Measurements from ENCODE around the gene CTDP1. TPM values are rescaled to one million over a fixed set of nuclear protein-coding genes. Genes with fewer than 3 reads are reported as not detected.
"Not testable (repeated sequence)": the region's sequence is repeated elsewhere in the genome, so short reads cannot be mapped to it uniquely, and the experiment has no call there.

The CTDP1 gene
- polyA plus RNA-seq, 3 donors from 2014 or later = 6.6 to 20.3 (median 9.3) TPM

GRCh38 chr18:79718878-79719477 lies 39.4 kb downstream of the CTDP1 start:
- H3K27me3 Mint-ChIP-seq (ENCODE audit: low read depth in 3 of 3) = peaks cover 0 to 27% (median 0%) of the 10 kb centered on the region in 3 donors
- H3K36me3 Mint-ChIP-seq = peaks cover 13 to 28% (median 19%) of the 10 kb centered on the region in 3 donors
- no peak for DNase-seq
- H3K4me3 Mint-ChIP-seq = no peak overlapping the region
- H3K27ac Mint-ChIP-seq = peak overlapping the region in 2 of 6 donors; percentile 45 to 55
- no peaks in the 10 kb centered on the region for H3K9me3 Mint-ChIP-seq
- H3K4me1 Mint-ChIP-seq = peaks cover 2 to 6% of the 10 kb centered on the region in 2 donors

- Mint-ChIP-seq H3K27ac (peak overlapping the region in 1 of 6 donors; percentile 55), H3K4me1 (peaks cover 2 to 13% of the 10 kb centered on the region in 2 donors), H3K36me3 (peaks cover 13 to 36% (median 20%) of the 10 kb centered on the region in 3 donors), H3K27me3 (ENCODE audit: low read depth in 3 of 3) (peaks cover 0 to 27% (median under 1%) of the 10 kb centered on the region in 3 donors)
- H3K4me3 Mint-ChIP-seq, H3K9me3 Mint-ChIP-seq, DNase-seq: not testable (repeated sequence)
Observed at GRCh38 chr18:79719478-79720358, 40.1 kb downstream of the CTDP1 start.

GRCh38 chr18:79720359-79720733 lies 40.7 kb downstream of the CTDP1 start:
- DNase-seq = no peak
- no peak overlapping the region for H3K4me3 Mint-ChIP-seq
- H3K27ac Mint-ChIP-seq = peak overlapping the region in 2 of 6 donors; percentile 30 to 32
- no peaks in the 10 kb centered on the region for H3K9me3 Mint-ChIP-seq
- peaks cover 0 to 27% (median 2%) of the 10 kb centered on the region in 3 donors for H3K27me3 Mint-ChIP-seq (ENCODE audit: low read depth in 3 of 3)
- H3K4me1 Mint-ChIP-seq = peaks cover 4 to 20% of the 10 kb centered on the region in 2 donors
- peaks cover 13 to 42% (median 23%) of the 10 kb centered on the region in 3 donors for H3K36me3 Mint-ChIP-seq

- H3K4me3 Mint-ChIP-seq = no peak overlapping the region
- H3K36me3 Mint-ChIP-seq = peaks cover 13 to 60% (median 30%) of the 10 kb centered on the region in 3 donors
- no peak for DNase-seq
- no peak overlapping the region for H3K27ac Mint-ChIP-seq
- H3K27me3 Mint-ChIP-seq (ENCODE audit: low read depth in 3 of 3) = peaks cover 0 to 27% (median 2%) of the 10 kb centered on the region in 3 donors
- H3K9me3 Mint-ChIP-seq = peaks cover 0 to 4% (median 0%) of the 10 kb centered on the region in 6 donors
- H3K4me1 Mint-ChIP-seq = peaks cover 15 to 31% of the 10 kb centered on the region in 2 donors
Observed at GRCh38 chr18:79723036-79723435, 43.4 kb downstream of the CTDP1 start.

GRCh38 chr18:79723628-79724027 lies 44.0 kb downstream of the CTDP1 start:
- Mint-ChIP-seq H3K36me3 (peaks cover 17 to 59% (median 33%) of the 10 kb centered on the region in 3 donors), H3K27ac (peak overlapping the region in 1 of 6 donors; percentile 24)

GRCh38 chr18:79724299-79725080 lies 44.9 kb downstream of the CTDP1 start:
- peaks cover 14 to 60% (median 29%) of the 10 kb centered on the region in 3 donors for H3K36me3 Mint-ChIP-seq
- peak overlapping the region in 5 of 6 donors; percentile 14 to 80 (median 40) for H3K27ac Mint-ChIP-seq
- H3K4me3 Mint-ChIP-seq = no peak overlapping the region

More at GRCh38 chr18:79723628-79724027, 44.0 kb downstream of the CTDP1 start:
- peaks cover 0 to 4% (median 0%) of the 10 kb centered on the region in 6 donors for H3K9me3 Mint-ChIP-seq
- no peak overlapping the region for H3K4me3 Mint-ChIP-seq
- H3K4me1 Mint-ChIP-seq = peaks cover 16 to 36% of the 10 kb centered on the region in 2 donors
- H3K27me3 Mint-ChIP-seq (ENCODE audit: low read depth in 3 of 3) = peaks cover 0 to 26% (median 2%) of the 10 kb centered on the region in 3 donors
- DNase-seq = no peak

GRCh38 chr18:79725486-79725885 lies 45.9 kb downstream of the CTDP1 start:
- Mint-ChIP-seq H3K27ac (peak overlapping the region in 4 of 6 donors; percentile 13 to 57 (median 47)), H3K4me3 (no peak overlapping the region), H3K9me3 (peaks cover 0 to 5% (median 0%) of the 10 kb centered on the region in 6 donors), H3K36me3 (peaks cover 22 to 67% (median 37%) of the 10 kb centered on the region in 3 donors), H3K4me1 (peaks cover 16 to 37% of the 10 kb centered on the region in 2 donors), H3K27me3 (ENCODE audit: low read depth in 3 of 3) (peaks cover 0 to 23% (median 2%) of the 10 kb centered on the region in 3 donors)
- DNase-seq = no peak

More at GRCh38 chr18:79724299-79725080, 44.9 kb downstream of the CTDP1 start:
- peaks cover 0 to 26% (median 2%) of the 10 kb centered on the region in 3 donors for H3K27me3 Mint-ChIP-seq (ENCODE audit: low read depth in 3 of 3)
- H3K4me1 Mint-ChIP-seq = peaks cover 16 to 37% of the 10 kb centered on the region in 2 donors
- peaks cover 0 to 4% (median 0%) of the 10 kb centered on the region in 6 donors for H3K9me3 Mint-ChIP-seq
- no peak for DNase-seq

GRCh38 chr18:79726721-79727120 lies 47.1 kb downstream of the CTDP1 start:
- Mint-ChIP-seq H3K27me3 (ENCODE audit: low read depth in 3 of 3) (peaks cover 0 to 18% (median 2%) of the 10 kb centered on the region in 3 donors), H3K4me1 (peaks cover 16 to 37% of the 10 kb centered on the region in 2 donors), H3K4me3 (no peak overlapping the region), H3K36me3 (peaks cover 28 to 72% (median 33%) of the 10 kb centered on the region in 3 donors), H3K27ac (no peak overlapping the region), H3K9me3 (peaks cover 0 to 12% (median 4%) of the 10 kb centered on the region in 6 donors)
- no peak for DNase-seq

- H3K27me3 Mint-ChIP-seq (ENCODE audit: low read depth in 3 of 3) = peaks cover 0 to 21% (median 2%) of the 10 kb centered on the region in 3 donors
- no peak overlapping the region for H3K4me3 Mint-ChIP-seq
- H3K9me3 Mint-ChIP-seq = peaks cover 0 to 16% (median 7%) of the 10 kb centered on the region in 6 donors
- peaks cover 16 to 37% of the 10 kb centered on the region in 2 donors for H3K4me1 Mint-ChIP-seq
- no peak overlapping the region for H3K27ac Mint-ChIP-seq
- peaks cover 31 to 76% (median 33%) of the 10 kb centered on the region in 3 donors for H3K36me3 Mint-ChIP-seq
- DNase-seq = no peak
Observed at GRCh38 chr18:79727211-79727610, 47.6 kb downstream of the CTDP1 start.

- H3K4me3 Mint-ChIP-seq = no peak overlapping the region
- no peak overlapping the region for H3K27ac Mint-ChIP-seq
- peaks cover 14 to 31% of the 10 kb centered on the region in 2 donors for H3K4me1 Mint-ChIP-seq
- peaks cover 38 to 80% (median 39%) of the 10 kb centered on the region in 3 donors for H3K36me3 Mint-ChIP-seq
- peaks cover 0 to 25% (median 4%) of the 10 kb centered on the region in 3 donors for H3K27me3 Mint-ChIP-seq (ENCODE audit: low read depth in 3 of 3)
- H3K9me3 Mint-ChIP-seq = peaks cover 4 to 21% (median 8%) of the 10 kb centered on the region in 6 donors
- DNase-seq = no peak
Observed at GRCh38 chr18:79728931-79729586, 49.5 kb downstream of the CTDP1 start.

- H3K27ac Mint-ChIP-seq = no peak overlapping the region
- H3K36me3 Mint-ChIP-seq = peaks cover 41 to 80% (median 44%) of the 10 kb centered on the region in 3 donors
- H3K27me3 Mint-ChIP-seq (ENCODE audit: low read depth in 3 of 3) = peaks cover 0 to 27% (median 4%) of the 10 kb centered on the region in 3 donors
- no peak for DNase-seq
- peaks cover 14 to 25% of the 10 kb centered on the region in 2 donors for H3K4me1 Mint-ChIP-seq
- H3K4me3 Mint-ChIP-seq = no peak overlapping the region
- H3K9me3 Mint-ChIP-seq = peaks cover 4 to 24% (median 8%) of the 10 kb centered on the region in 6 donors
Observed at GRCh38 chr18:79729611-79730010, 50.0 kb downstream of the CTDP1 start.

GRCh38 chr18:79730804-79731203 lies 51.2 kb downstream of the CTDP1 start:
- H3K36me3 Mint-ChIP-seq = peaks cover 35 to 73% (median 46%) of the 10 kb centered on the region in 3 donors
- no peak for DNase-seq
- H3K27me3 Mint-ChIP-seq (ENCODE audit: low read depth in 3 of 3) = peaks cover 0 to 27% (median 2%) of the 10 kb centered on the region in 3 donors
- peaks cover 8 to 13% of the 10 kb centered on the region in 2 donors for H3K4me1 Mint-ChIP-seq
- H3K9me3 Mint-ChIP-seq = peaks cover 4 to 25% (median 8%) of the 10 kb centered on the region in 6 donors
- no peak overlapping the region for H3K27ac Mint-ChIP-seq
- no peak overlapping the region for H3K4me3 Mint-ChIP-seq

All from immature natural killer cell (primary cell).